Mucosa of stomach (tissue), 1 donor: ENCODE results near the gene EHMT1.
A peak's percentile ranks its signal among the peaks of the same experiment; 100 is the strongest.

Experiments used
- H3K27me3 ChIP-seq: one replicate; pipeline ENCODE4 v1.7.0; 2013; ENCODE audit warnings: mild to moderate bottlenecking, low read length; ENCODE audit not compliant: control insufficient read depth, insufficient read depth
- H3K36me3 ChIP-seq: one replicate; pipeline ENCODE4 v1.7.0; 2013; ENCODE audit warnings: low read length; ENCODE audit not compliant: control insufficient read depth, insufficient read depth
- H3K4me1 ChIP-seq: one replicate; pipeline ENCODE4 v1.7.0; 2013; ENCODE audit warnings: mild to moderate bottlenecking, low read length; ENCODE audit not compliant: control insufficient read depth, insufficient read depth
- H3K4me3 ChIP-seq: one replicate; pipeline ENCODE4 v1.7.0; 2013; ENCODE audit warnings: low read length
- H3K9ac ChIP-seq: one replicate; pipeline ENCODE4 v1.7.0; 2013; ENCODE audit warnings: mild to moderate bottlenecking, low read length, moderate library complexity
- H3K9me3 ChIP-seq: one replicate; pipeline ENCODE4 v1.7.0; 2013; ENCODE audit warnings: mild to moderate bottlenecking, low read length, moderate library complexity; ENCODE audit not compliant: control insufficient read depth
- donor health status: Pancreatic carcinoma.

EHMT1 gene

GRCh38 chr9:137663584-137663983 is 44.8 kb downstream of the EHMT1 start:
- H3K9ac ChIP-seq: no peak overlapping the region
- no peak overlapping the region for H3K4me3 ChIP-seq
- H3K4me1 ChIP-seq: peaks cover 38% of the 10 kb centered on the region
- H3K27me3 ChIP-seq: no peaks in the 10 kb centered on the region
- no peaks in the 10 kb centered on the region for H3K36me3 ChIP-seq
- H3K9me3 ChIP-seq: no peaks in the 10 kb centered on the region

- peaks cover 39% of the 10 kb centered on the region for H3K4me1 ChIP-seq
- no peak overlapping the region for H3K9ac ChIP-seq
- H3K4me3 ChIP-seq: peak overlapping the region; percentile 40
Observed at GRCh38 chr9:137664676-137665075, 45.9 kb downstream of the EHMT1 start.

GRCh38 chr9:137665226-137665625 is 46.4 kb downstream of the EHMT1 start:
- Histone ChIP-seq H3K36me3 (no peaks in the 10 kb centered on the region), H3K4me3 (no peak overlapping the region), H3K4me1 (peaks cover 44% of the 10 kb centered on the region), H3K9me3 (no peaks in the 10 kb centered on the region), H3K27me3 (no peaks in the 10 kb centered on the region), H3K9ac (no peak overlapping the region)

More at GRCh38 chr9:137664676-137665075, 45.9 kb downstream of the EHMT1 start:
- Histone ChIP-seq H3K36me3 (no peaks in the 10 kb centered on the region), H3K27me3 (no peaks in the 10 kb centered on the region), H3K9me3 (no peaks in the 10 kb centered on the region)

GRCh38 chr9:137665697-137666512 is 47.1 kb downstream of the EHMT1 start:
- Histone ChIP-seq H3K9ac (no peak overlapping the region), H3K9me3 (no peaks in the 10 kb centered on the region), H3K4me1 (peaks cover 51% of the 10 kb centered on the region), H3K27me3 (no peaks in the 10 kb centered on the region), H3K36me3 (no peaks in the 10 kb centered on the region), H3K4me3 (no peak overlapping the region)

- Histone ChIP-seq H3K27me3 (no peaks in the 10 kb centered on the region), H3K36me3 (no peaks in the 10 kb centered on the region), H3K9me3 (no peaks in the 10 kb centered on the region), H3K4me3 (no peak overlapping the region), H3K9ac (no peak overlapping the region), H3K4me1 (peaks cover 54% of the 10 kb centered on the region)
Observed at GRCh38 chr9:137666513-137666822, 47.7 kb downstream of the EHMT1 start.

GRCh38 chr9:137666955-137667670 is 48.3 kb downstream of the EHMT1 start:
- no peak overlapping the region for H3K9ac ChIP-seq
- H3K9me3 ChIP-seq: no peaks in the 10 kb centered on the region
- no peaks in the 10 kb centered on the region for H3K36me3 ChIP-seq
- no peaks in the 10 kb centered on the region for H3K27me3 ChIP-seq
- H3K4me1 ChIP-seq: peaks cover 54% of the 10 kb centered on the region
- no peak overlapping the region for H3K4me3 ChIP-seq

GRCh38 chr9:137668203-137668602 is 49.4 kb downstream of the EHMT1 start:
- Histone ChIP-seq H3K27me3 (no peaks in the 10 kb centered on the region), H3K36me3 (no peaks in the 10 kb centered on the region), H3K9ac (no peak overlapping the region), H3K4me3 (no peak overlapping the region), H3K9me3 (no peaks in the 10 kb centered on the region), H3K4me1 (peaks cover 52% of the 10 kb centered on the region)

GRCh38 chr9:137669261-137669672 is 50.5 kb downstream of the EHMT1 start:
- no peaks in the 10 kb centered on the region for H3K36me3 ChIP-seq
- H3K9ac ChIP-seq: no peak overlapping the region
- H3K9me3 ChIP-seq: no peaks in the 10 kb centered on the region
- H3K4me1 ChIP-seq: peaks cover 44% of the 10 kb centered on the region
- no peak overlapping the region for H3K4me3 ChIP-seq
- H3K27me3 ChIP-seq: no peaks in the 10 kb centered on the region

GRCh38 chr9:137670391-137671195 is 51.8 kb downstream of the EHMT1 start:
- no peaks in the 10 kb centered on the region for H3K9me3 ChIP-seq
- H3K4me1 ChIP-seq: peaks cover 31% of the 10 kb centered on the region
- H3K4me3 ChIP-seq: no peak overlapping the region
- H3K27me3 ChIP-seq: no peaks in the 10 kb centered on the region
- H3K36me3 ChIP-seq: no peaks in the 10 kb centered on the region
- H3K9ac ChIP-seq: peak overlapping the region; percentile 38

GRCh38 chr9:137671196-137671538 is 52.4 kb downstream of the EHMT1 start:
- H3K9ac ChIP-seq: no peak overlapping the region
- no peaks in the 10 kb centered on the region for H3K27me3 ChIP-seq
- no peak overlapping the region for H3K4me3 ChIP-seq
- peaks cover 25% of the 10 kb centered on the region for H3K4me1 ChIP-seq
- H3K9me3 ChIP-seq: no peaks in the 10 kb centered on the region
- no peaks in the 10 kb centered on the region for H3K36me3 ChIP-seq

GRCh38 chr9:137671721-137672120 is 52.9 kb downstream of the EHMT1 start:
- Histone ChIP-seq H3K9ac (no peak overlapping the region), H3K36me3 (no peaks in the 10 kb centered on the region), H3K9me3 (no peaks in the 10 kb centered on the region), H3K4me3 (no peak overlapping the region), H3K4me1 (peaks cover 20% of the 10 kb centered on the region), H3K27me3 (no peaks in the 10 kb centered on the region)
